LNCAP (cell line): ENCODE data around the gene UBE2Q2.

Experiments
- TF ChIP-seq, protein P1 (sequence below): fragments of 450-650 bp; IDR thresholded peaks from 2 replicates; pipeline ENCODE4 v1.5.1; 2017; ENCODE audit warnings: mild to moderate bottlenecking

UBE2Q2 gene

GRCh38 chr15:75930866-75931265 is 87.6 kb downstream of the UBE2Q2 start:
- TF ChIP-seq, protein P1, sequence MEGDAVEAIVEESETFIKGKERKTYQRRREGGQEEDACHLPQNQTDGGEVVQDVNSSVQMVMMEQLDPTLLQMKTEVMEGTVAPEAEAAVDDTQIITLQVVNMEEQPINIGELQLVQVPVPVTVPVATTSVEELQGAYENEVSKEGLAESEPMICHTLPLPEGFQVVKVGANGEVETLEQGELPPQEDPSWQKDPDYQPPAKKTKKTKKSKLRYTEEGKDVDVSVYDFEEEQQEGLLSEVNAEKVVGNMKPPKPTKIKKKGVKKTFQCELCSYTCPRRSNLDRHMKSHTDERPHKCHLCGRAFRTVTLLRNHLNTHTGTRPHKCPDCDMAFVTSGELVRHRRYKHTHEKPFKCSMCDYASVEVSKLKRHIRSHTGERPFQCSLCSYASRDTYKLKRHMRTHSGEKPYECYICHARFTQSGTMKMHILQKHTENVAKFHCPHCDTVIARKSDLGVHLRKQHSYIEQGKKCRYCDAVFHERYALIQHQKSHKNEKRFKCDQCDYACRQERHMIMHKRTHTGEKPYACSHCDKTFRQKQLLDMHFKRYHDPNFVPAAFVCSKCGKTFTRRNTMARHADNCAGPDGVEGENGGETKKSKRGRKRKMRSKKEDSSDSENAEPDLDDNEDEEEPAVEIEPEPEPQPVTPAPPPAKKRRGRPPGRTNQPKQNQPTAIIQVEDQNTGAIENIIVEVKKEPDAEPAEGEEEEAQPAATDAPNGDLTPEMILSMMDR: no peak

DNA sequence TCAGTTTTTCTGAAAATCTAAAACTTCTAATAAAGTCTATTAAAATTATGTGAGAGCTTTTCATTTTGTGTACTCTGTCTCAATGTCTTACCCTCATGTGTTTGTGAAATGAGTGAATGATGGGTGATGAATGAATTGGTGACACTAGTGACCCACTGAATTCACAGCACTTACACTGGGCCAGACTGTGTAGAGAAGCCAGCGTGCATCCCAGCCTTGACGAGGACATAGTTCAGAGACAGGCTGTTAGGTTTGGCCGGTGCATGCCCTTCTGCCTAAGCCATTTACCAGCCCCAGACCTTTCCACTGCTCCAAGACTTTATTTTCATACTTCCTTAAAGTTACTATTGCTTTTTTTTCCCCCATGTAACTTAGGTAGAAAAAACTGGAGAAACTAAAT is 99.2 kb downstream of the UBE2Q2 start:
- TF ChIP-seq, protein P1: no peak

DNA sequence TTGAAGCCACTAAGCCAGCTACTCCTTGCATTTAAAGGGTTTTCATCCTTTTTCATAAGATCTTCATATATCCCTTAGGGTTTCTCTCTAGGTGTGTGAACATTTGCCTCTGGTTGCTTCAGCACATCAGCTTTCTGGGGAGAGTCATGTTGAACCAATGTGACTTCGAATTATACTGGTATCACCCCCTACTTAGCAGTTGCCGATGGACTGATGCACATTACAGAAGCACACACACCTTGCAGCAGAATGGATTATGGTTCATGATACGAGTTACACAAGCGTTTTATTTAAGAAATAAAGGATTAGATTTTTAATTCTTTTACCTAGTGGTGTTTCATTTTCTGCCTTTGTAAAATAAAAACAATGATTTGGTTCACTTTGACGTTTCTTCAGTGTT is 100.0 kb downstream of the UBE2Q2 start:
- TF ChIP-seq, protein P1: no peak

- TF ChIP-seq, protein P1: no peak
Observed at GRCh38 chr15:75943713-75944215, 100.5 kb downstream of the UBE2Q2 start.

DNA sequence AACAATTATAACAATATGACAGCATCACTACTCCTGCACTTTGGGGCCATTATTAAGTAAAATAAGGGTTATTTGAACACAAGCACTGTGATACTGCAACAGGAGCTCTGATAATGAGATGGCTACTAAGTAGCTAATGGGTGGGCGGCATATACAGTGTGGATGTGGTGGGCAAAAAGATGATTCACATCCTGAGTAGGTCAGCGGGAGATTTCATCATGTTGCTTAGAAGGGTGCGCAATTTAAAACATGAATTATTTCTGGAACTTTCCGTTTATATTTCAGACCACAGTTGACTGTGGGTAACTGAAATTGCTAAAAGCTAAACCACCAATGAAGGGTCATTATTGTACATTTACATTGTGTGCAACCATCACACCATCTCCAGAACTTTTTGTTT is 102.7 kb downstream of the UBE2Q2 start:
- TF ChIP-seq, protein P1: no peak

GRCh38 chr15:75947092-75947491 is 103.8 kb downstream of the UBE2Q2 start:
- TF ChIP-seq, protein P1: no peak

GRCh38 chr15:75948761-75949296 is 105.6 kb downstream of the UBE2Q2 start:
- TF ChIP-seq, protein P1: no peak
